Measurements from ENCODE around the gene LILRB5.

DNA sequence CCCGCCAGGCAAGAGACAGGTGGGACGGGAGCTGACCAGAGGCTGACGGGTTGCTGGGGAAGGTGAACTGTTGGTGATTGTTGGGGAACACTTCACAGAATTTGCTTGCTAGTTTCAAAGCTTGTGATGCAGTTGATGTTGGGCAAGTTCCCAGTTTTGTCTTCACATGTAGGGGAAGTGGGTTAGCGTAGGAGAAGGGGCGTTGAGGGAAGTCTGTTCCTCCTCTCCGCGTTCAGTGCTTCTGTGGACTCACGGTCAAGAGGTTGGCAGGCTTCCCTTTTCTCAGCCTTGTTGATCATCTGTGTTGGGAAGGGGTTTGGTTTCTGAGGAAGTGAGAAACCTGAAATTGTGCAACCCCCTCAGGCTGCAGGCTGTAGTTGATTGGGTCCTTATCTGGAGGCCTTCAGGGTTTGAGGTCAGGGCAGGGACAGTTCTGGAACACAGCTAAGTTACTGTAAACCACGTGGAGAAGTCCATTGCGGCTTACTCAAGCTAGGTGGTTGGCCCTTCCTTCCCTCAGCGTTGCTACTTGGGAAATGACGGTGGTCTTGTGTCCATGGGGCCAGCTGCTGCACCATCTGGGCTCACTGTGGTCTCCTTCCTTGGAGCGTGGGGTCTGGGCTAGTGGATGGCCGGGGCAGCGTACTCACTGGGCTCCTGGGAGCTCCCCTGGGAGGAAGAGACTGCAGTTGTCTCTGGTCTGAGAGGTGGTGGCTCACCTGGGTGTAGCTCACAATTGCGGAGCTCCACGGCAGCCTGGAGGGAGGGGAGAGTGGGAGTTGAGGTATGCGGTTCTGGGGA lies 48.9 kb downstream of the LILRB5 start:
- TF ChIP-seq, protein P1, sequence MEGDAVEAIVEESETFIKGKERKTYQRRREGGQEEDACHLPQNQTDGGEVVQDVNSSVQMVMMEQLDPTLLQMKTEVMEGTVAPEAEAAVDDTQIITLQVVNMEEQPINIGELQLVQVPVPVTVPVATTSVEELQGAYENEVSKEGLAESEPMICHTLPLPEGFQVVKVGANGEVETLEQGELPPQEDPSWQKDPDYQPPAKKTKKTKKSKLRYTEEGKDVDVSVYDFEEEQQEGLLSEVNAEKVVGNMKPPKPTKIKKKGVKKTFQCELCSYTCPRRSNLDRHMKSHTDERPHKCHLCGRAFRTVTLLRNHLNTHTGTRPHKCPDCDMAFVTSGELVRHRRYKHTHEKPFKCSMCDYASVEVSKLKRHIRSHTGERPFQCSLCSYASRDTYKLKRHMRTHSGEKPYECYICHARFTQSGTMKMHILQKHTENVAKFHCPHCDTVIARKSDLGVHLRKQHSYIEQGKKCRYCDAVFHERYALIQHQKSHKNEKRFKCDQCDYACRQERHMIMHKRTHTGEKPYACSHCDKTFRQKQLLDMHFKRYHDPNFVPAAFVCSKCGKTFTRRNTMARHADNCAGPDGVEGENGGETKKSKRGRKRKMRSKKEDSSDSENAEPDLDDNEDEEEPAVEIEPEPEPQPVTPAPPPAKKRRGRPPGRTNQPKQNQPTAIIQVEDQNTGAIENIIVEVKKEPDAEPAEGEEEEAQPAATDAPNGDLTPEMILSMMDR (IDR thresholded peaks at IDR 0.05): no peak
- TF ChIP-seq EZH2phosphoT487 (IDR thresholded peaks at IDR 0.05) (no peak), EZH2 (IDR thresholded peaks at IDR 0.05) (no peak)
